ENCODE measurements around the gene CIT.

DNA sequence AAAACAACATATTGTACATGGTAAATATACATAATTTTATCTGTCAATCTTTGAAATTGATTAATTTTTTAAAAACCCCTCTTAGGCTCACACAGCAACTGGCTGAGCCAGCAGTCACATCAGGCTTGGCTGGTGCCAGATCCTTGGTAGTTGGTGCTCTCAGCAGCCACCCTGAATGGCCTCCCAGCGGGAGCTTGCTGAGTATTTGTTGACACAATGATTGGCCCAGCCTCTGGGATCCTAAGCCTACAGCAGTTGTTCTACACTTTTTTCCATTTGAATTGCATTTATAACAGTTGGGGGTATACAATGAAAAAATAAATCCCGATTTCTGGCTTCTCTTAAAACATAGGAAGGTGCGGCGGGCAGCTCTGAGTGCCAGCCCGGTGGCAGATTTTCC lies 198.0 kb downstream of the CIT start:
- TF ChIP-seq CTCF (IDR thresholded peaks at IDR 0.05), result no peak
- TF ChIP-seq POLR2A (IDR thresholded peaks at IDR 0.05), result no peak

Measured in vagina (tissue), 2 donors.